ENCODE results near the gene MACROD2.

DNA sequence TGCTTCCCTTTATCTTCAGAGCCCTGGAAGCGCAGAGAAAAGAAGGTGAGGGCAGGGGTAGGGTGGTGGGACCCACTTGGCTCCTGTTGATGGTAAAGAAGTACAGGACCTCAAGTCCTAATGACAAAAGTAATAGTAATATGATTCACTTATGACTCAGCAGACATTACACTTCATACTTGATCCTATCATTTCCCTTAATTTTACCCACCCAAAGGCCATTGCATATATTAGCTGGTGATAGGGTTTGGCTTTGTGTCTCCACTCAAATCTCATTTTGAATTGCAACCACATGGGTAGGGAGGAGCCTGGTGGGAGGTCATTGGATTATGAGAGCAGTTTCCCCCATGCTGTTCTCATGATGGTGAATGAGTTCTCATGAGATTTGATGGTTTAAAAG, 1697.3 kb downstream of the MACROD2 start:
- no peak for TF ChIP-seq POLR2A (IDR thresholded peaks at IDR 0.05)
- TF ChIP-seq, protein P1, sequence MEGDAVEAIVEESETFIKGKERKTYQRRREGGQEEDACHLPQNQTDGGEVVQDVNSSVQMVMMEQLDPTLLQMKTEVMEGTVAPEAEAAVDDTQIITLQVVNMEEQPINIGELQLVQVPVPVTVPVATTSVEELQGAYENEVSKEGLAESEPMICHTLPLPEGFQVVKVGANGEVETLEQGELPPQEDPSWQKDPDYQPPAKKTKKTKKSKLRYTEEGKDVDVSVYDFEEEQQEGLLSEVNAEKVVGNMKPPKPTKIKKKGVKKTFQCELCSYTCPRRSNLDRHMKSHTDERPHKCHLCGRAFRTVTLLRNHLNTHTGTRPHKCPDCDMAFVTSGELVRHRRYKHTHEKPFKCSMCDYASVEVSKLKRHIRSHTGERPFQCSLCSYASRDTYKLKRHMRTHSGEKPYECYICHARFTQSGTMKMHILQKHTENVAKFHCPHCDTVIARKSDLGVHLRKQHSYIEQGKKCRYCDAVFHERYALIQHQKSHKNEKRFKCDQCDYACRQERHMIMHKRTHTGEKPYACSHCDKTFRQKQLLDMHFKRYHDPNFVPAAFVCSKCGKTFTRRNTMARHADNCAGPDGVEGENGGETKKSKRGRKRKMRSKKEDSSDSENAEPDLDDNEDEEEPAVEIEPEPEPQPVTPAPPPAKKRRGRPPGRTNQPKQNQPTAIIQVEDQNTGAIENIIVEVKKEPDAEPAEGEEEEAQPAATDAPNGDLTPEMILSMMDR (IDR thresholded peaks at IDR 0.05): no peak
